ENCODE data around the gene GSE1.

Gene GSE1

DNA sequence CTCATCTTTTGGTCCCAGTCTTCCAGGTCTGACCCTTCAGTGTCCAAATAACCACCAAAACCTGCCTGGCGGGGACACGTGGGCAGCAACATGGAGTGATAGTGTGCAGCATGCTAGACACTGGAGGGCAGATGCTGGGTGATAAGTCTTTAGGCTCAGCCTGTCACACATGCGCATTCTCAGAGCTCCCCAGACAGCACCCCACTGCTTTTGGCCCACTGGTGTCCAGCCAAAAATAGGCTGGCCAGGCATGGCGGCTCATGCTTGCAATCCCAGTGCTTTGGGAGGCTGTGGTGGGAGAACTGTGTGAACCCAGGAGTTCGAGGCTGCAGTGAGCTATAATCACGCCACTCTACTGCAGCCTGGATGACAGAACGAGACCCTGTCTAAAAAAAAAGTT is 63.3 kb downstream of the GSE1 start:
- DNase-seq (ENCODE audit: low read depth): no peak

DNA sequence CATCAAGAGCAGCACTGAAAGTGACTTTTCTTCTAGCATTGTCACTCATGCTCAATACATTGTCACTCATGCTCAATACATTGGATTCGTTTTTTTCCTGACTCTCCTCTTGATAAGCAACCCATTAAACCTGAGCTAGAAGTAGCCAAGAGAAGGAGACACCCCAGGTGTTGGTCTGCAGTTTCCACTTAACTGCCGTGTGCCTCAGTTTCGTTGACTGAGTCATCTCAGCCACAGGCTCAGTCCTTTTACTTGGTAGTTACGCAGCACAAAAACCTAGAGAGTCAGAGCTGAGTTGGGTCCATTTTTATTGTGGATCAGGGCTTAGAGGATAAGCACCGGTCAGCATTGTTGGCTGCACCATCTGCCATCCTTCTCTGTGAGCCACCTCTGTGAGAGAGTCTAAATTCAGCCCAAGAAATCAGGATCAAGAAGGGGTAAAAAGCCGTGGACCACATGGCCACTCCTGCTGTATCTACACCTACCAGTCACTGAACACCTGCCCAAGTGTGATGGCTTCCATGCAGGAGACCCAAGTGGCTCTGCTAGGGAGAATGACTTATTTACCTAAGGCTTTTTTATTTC is 64.4 kb downstream of the GSE1 start:
- no peak for DNase-seq (ENCODE audit: low read depth)

DNA sequence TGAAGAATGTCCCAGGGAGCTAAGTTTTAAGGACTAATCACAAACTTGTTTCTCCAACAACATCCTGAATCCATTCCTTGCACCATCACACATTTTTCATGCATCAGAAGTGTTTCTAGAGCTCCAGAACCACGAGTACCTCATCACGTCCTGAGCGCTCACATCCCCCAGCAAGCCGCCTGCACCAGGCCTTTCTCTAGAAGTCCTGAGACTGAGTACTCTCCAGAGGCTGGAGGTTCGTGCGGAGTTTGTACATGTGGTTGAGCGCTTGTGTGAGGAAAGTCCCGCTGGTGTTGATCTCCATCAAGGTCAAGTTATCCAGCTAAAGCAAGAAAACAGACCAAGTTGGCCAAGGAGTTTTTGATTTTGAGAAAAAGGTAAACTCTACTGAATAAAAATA is 64.9 kb downstream of the GSE1 start:
- no peak for DNase-seq (ENCODE audit: low read depth)

DNA sequence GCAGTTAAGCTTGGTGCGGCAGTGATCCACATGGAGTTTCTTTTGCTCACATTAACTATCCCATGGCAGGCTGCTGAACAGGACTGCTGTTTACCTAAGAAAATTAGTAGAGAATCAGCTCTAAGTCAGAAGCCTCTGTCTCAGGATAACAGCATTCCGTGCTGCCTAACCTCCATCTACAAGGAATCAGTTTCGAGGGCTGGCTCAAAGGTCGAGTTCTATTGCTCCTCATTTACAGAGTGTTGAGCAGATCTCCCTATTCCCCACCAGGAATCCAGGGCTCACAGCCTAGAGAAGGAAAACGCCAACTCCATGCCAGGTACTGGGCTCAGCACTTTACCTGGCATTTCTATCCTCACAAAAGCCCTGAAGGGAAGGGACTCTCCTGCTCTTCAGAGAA is 65.7 kb downstream of the GSE1 start:
- DNase-seq (ENCODE audit: low read depth): no peak

DNA sequence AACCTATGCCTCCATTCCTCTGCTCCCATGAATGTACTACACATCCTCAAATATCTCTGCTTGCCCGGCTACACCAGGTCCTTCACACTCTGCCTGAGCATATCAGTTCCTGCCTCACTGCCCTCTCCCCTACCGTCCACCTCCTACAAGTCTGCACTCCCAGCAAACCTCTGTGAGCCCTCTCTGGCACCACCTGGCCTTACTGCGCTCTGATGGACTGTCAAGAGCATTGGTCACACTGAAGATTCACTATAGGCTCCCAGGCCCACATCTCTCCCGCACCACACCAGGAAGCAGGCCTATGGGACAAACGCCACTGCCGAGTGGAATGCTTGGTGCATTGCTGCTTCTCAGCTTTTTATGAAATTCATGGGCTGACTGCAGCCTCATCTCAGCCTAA is 66.7 kb downstream of the GSE1 start:
- no peak for DNase-seq (ENCODE audit: low read depth)

DNA sequence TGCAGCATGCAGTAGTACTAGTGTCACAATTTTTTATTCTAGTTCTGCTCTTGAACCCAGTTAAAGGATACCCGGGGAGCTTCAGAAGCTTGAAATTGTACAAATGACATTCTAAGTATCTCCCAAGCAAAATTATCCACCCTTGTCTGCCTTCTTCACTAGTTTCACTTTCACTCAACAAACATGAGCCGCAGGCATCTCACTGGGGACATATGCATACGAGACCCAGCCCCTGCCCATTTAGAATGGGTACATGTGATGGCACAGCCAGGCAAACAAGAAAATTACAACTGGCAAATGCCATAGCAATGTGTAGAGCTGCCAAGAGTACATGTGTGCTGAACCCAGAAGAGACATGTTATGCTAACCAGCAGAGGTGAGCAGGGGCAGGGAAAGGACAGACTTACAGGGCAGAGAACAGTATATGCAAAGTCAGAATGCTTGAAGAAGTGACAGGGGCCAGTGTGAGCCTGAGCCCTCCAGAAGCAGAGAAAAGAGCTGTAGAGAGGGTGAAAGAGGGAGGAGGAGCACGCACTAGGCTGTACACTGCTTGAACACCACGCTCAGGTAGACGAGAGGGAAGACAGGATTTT is 67.3 kb downstream of the GSE1 start:
- DNase-seq (ENCODE audit: low read depth): no peak

- no peak for DNase-seq (ENCODE audit: low read depth)
Observed at GRCh38 chr16:85681255-85681654, 68.1 kb downstream of the GSE1 start.

- no peak for DNase-seq (ENCODE audit: low read depth)
Observed at GRCh38 chr16:85682516-85682915, 69.4 kb downstream of the GSE1 start.

DNA sequence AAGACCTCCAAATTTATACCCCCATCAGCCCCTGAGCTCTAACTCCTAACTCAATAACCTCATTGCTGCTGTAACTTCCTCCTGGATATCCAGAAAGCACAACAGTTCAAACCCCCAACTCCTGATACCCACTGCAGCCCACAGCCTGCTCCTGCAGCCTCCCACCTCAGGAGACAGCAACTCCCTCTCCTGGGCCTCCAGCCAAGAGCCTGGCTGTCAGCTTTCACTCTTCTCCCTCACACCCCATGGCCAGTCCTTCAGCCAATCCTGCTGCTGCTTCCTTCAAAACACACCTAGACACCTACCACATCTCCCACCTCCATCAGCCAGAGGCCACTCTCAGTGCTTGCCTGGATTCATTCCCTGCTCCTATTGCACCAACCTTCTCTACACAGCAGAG is 70.2 kb downstream of the GSE1 start:
- peak; percentile 18 for DNase-seq (ENCODE audit: low read depth)

GRCh38 chr16:85685251-85685650 is 72.1 kb downstream of the GSE1 start:
- DNase-seq (ENCODE audit: low read depth): no peak

GRCh38 chr16:85686912-85687591 is 73.9 kb downstream of the GSE1 start:
- no peak for DNase-seq (ENCODE audit: low read depth)

DNA sequence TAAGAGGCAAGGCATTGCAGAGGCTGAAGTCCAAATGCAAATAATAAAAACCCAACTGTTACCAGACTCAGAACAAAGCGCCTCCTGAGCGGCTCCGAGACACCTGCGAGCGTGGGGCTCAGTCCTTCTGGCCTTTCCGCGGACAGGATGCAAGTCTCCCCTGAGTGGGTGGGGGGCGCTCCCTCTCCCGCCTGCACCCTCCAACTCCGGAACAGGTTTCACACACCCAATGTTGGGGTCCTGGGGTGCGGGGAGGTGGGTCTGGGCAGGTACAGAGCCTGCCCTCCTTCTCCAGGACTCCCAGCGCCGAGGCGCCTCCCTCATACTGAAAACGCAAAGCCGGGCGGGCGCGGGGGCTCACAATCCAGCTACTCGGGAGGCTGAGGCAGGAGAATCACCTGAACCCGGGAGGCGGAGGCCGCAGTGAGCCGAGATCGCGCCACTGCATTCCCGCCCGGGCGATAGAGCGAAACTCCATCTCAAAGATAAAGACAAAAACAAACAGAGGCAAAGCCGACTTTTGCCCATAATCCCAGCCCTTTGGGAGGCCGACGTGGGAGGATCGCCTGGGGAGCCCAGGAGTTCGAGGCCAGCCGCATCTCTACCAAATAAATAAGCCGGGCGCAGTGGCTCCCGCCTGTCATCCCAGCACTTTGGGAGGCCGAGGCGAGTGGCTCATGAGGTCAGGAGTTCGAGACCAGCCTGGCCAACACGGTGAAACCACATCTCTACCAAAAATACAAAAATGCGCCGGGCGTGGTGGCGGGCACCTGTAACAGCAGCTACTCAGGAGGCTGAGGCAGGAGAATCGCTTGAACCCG is 74.7 kb downstream of the GSE1 start:
- DNase-seq (ENCODE audit: low read depth): no peak

DNA sequence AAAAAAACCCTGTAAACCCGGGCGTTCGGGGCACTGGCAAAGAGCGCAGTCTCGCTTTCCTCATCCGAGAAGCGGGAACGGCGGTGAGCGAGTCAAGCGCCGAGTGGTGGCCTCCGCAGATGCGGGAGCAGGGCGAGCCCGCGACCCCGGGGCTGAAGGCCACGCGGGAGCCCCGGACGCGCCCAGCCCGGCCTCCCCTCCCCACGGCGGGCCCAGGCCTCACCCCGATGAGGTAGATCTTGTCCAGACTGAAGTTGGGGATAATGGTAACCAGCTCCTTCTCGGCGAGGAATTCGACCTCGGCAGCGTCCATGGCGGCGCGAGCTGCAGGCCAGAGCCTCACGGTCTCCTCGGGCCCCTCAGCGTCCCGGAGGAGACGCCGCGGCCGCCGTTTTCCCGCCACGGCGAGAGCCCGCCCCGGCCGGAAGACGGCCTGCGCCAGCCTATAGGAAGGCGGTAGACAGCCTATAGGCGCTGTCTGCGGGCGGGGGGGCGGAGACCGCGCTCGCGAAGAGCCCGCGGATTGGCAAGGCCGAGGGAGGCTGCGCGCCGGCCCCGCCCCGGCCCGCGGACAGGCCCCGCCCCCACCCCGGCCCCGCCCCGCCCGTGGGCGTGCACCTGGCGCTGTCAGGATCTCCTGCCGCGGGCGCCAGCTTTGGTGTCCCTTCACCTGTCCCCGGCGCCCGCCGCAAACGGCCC is 75.6 kb downstream of the GSE1 start, which contains the start of gene GINS2:
TSS of gene GINS2 (minus strand) at position 369 of the 699 bp plus-strand sequence. CDS start at position 313, 56 bp downstream.
- DNase-seq (ENCODE audit: low read depth): peak; percentile 80

DNA sequence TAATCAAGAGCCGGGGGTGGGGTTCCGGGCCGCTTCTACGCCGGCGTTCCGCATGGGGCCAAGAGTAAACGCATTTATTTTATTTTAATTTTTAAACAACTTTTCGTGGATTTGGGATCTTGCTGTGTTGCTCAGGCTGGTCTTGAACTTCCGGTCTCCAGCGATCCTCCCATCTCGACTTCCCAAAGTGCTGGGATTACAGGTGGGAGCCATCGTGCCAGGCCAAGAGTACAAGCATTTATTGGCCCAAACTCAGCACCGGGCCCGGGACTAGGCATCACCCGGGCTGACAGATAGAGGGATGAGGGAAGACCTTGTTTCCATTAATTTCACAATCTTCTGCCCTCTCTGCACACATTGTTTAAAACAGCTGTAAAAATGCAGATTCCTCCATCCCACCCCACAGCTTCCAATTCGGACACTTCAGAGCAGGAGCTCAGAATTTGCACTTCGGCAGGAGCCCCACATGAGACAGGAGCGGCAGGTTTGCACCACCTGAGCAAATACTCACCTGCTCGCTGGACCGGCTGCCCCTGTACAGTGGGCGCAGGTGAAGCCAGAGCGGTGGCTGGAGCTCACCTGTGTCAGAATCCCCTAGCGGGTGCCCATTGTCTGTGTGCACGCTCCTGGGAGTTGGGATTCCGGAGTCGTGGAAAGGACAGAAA is 76.3 kb downstream of the GSE1 start:
- no peak for DNase-seq (ENCODE audit: low read depth)

GRCh38 chr16:85689950-85690320 is 76.8 kb downstream of the GSE1 start:
- DNase-seq (ENCODE audit: low read depth): no peak

- peak; percentile 41 for DNase-seq (ENCODE audit: low read depth)
Observed at GRCh38 chr16:85690469-85691064, 77.4 kb downstream of the GSE1 start.

DNA sequence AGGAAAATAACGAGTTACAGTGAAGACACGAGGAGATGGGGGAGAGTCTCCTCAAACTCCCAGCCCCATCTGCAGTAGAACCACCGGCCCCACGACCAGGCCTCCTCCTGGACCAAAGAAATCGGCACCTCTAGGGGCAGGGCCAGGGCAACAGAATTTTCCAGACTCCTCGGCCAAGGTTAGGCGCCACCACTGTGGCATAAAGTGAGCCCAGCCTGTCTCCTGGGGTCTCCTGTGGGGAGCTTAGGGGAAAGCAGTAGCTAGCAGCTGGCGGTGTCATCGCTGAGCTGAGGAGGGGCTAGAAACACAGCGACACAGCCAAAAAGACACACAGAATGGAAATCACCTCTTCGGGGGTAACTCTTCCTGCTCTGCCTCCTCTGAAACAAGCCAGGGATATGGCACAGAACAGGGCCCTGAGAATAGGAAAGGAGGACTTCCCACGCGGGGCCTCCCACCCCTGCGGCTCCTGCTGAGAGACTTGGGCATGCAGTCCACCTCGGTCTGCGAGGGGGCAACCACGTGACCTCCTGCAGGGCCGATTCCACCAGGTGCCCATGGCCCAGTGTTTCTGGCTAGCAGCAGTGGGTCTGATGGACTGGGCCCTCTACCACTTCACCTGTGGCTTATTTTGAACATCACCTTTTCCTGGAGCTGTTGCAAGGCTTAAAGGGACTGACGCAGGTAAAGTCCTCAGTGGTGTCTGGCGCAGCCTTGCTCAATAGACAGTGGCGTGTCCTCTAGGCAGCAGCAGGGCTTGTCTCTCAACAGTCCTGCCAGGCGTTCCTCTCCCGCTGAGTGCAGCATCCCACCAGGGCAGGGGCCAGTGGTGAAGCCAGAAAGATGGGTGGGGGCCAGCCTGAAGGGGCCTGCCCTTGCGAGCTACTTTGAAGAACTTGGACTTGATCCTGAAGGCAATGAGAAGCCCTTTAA is 82.3 kb downstream of the GSE1 start:
- DNase-seq (ENCODE audit: low read depth): no peak

DNA sequence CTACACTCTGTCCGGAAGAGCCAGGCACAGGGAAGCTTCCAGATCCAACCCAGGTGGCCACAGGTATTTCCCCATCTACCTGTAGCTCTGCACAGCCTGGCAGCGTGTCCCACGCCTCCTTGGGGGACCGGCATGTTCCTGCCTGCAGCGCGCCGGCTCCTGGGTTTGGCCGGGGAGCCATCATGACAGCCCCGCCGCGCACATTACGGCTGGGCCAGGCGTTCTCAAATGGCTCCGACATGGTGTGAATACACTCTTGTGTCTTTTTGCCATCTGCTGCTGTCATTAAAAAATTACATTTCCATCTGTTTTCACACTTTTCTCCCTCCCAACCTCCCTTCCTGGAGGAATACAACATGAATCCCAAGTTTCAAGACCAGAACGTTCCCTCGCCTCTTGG is 83.7 kb downstream of the GSE1 start:
- no peak for DNase-seq (ENCODE audit: low read depth)

GRCh38 chr16:85697431-85697830 is 84.3 kb downstream of the GSE1 start:
- no peak for DNase-seq (ENCODE audit: low read depth)

DNA sequence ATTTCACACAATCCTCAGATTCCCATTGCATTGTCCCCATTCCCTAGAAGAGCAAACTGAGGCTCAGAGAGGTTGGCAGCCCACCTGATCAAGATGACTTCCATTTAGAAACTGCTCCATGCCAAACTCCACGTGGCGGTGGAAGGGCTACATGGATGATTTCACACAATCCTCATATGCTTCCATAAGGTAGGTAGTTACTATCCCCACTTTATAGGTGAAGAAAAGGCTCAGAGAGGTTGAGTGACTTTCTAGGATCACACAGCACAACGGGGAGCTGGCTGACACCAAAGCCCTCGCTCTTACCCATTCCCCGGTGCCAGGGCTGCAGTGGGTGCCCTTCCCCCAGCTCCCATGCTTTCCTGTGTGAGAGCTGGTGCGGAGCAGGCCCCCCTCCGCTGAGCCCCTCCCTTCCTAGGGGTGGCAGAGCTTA is 85.4 kb downstream of the GSE1 start:
- no peak for DNase-seq (ENCODE audit: low read depth)
